Pulmonary artery endothelial cell (primary cell): ENCODE results near the gene NARF. TPM values are rescaled to one million over a fixed set of nuclear protein-coding genes. Genes with fewer than 3 reads are reported as not detected.
"Not testable (repeated sequence)": the region's sequence is repeated elsewhere in the genome, so short reads cannot be mapped to it uniquely, and the experiment has no call there.

Experiments
- DNase-seq: peaks from one replicate; pipeline ENCODE4 v3.0.0-alpha.2; 2011; ENCODE audit warnings: low read depth, low spot score
- total RNA-seq: library from RNA; depleted of rRNA; stranded (reverse); fragments of >200 nt; gene quantifications from 2 replicates; pipeline ENCODE4 v1.2.3, GENCODE V29; 2014

Gene NARF
- total RNA-seq, 1 donor from 2014 or later, result 51.4 TPM

DNA sequence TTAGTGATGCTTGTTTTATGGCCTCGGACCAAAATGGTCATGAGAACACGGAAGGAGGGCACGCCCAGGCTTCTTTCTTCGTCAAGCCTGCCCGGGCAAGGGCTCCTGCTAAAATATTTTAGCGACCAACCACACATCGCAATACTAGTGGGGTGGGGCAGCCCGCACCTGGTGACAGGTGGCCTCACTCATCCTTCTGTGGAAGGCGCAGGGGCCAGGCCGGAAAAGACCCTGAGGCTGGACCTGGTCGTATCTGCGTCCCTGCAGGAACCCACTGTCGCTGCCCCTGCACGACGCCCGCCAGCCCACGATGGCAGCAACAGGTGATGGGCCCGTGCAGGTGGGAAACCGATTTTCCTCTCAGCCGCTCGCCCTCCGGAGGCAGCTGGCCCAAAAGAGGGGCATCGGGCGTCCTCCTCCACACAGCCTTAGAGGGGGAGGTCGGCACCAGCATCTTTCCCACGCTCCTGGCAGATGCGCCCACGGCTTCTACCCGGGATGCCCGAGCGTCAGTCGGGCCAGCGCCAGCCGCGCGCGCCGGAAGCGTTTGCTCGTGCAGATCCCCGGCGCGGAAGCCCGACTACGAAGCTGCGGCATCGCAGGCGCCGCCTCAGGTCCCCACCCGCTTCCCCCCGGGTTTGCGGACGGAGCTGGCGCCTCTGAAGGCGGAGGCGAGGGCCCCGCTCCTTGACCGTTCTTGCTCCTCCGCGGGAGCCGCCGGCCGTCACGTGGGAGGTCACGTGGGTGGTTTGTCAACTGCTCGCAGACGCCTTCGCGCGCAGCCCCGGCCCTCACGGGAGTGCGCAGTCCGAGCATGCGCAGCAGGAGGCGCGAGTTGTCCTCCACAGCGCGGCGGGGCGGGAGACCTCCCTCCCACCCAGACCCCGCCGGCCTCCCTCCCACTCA is 38.2 kb downstream of the NARF start:
- peak; percentile 73 for DNase-seq

DNA sequence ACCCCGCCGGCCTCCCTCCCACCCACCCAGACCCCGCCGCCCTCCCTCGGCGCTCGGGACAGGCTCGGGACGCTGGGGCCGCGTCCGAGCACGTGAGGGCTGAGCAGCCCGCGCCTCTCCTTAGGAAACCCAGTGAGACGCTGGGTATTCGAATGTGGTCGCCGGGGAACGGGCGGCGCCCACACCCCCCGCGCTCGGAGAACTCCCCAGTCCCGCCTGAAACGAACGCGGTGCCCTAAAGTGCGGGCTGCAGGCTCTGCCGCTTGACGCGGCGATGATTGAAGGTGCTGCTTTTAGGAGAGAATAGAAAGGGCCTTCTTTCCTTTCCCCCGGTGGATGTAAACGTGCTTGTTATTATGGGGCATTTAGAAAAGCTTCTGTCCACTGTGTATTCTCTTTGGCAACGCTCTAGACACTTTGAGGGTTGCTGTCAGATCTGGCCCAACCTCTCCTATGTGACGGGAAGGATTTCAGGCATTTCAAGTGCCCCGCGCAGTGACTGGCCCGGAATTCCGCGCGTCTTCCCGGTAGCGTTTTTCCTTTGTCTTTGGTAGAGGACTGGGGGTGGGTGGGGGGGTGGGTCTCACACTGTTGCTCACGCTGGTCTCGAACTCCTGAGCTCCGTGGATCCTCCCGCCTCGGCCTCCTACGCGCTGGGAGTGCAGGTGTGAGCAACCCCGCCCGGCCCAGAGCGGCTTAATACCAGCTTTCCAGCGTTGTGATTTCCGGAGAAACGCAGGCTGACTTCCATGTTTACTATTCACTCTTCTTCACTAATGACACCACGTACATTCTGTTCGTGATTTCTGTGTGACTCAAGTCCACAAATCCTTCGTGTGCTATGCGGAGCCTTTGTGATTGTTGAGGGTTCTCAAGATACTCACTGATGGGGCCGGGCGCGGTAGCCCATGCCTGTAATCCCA is 39.2 kb downstream of the NARF start:
- no peak for DNase-seq

DNA sequence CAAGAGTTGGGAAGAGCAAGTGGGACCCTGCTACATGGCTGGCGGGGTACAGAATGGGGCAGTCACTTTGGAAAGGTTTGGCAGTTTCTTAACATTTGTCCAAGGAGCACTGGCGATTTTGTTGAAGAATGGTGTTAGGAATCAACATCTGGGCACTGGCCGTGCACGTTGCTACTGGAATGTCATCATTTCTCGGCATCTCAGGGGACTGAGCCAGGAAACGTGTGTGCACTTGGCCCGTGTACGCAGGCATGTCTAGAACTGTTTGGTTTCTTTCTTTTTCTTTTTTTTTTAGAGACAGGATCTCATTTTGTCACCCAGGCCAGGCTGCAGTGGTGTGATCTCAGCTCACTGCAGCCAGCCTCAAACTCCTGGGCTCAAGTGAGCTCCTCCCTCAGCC is 43.7 kb downstream of the NARF start:
- no peak for DNase-seq

DNA sequence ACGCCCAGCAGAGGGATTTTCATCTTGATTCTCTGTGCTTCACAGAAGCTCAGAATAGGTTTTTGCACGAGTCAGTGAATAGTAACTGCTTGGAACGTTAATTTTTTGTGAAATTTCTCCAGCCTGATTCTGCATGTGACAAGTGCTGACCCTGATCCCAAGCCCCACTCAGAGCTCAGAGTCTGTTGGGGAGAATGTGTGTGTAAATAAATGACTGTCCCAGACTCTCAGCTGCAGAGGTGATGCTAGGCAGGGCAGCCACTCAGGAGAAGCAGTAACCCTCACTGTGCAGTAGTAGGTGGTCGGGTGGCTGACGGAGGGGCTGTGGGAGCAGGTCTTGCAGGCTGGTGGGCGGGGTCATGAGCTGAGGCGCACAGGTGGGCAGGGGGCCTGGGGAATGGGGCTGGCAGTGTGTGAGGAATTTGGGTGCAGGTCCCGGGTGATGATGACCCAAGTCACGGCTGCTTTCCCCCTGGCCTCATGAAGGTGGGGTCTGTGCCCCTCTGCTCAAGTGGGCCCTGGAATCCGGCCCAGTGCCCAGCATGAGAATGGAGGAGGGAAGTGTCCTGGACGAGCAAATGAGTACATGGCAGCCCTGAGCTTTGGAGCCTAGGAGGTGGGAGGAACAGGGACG is 44.7 kb downstream of the NARF start:
- no peak for DNase-seq

DNA sequence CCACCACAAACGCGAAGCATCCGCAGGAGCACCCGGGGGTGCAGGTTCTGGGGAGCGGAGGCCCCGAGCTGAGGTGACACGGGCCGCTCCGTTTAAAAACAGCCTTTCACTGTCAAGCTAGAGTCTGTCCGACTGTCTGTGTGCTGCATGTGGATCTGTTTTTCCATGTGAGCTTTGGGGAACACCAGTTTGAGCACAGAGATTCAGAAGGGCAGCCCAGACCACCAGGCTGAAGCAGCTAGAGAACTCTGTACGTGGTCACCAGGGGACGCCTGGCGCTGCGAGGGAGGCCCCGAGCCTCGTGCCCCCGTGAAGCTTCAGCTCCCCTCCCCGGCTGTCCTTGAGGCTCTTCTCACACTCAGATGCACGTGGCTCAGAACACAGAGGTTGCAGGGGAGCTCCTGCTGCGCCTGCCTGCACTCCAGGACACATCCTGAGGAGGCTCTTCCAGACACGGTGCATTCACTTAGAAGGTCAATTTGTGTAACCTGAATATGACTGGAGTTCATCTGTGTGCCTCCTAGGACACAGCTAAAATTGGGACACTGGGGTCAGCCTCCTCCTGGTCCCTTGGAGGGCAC is 45.3 kb downstream of the NARF start:
- no peak for DNase-seq

DNA sequence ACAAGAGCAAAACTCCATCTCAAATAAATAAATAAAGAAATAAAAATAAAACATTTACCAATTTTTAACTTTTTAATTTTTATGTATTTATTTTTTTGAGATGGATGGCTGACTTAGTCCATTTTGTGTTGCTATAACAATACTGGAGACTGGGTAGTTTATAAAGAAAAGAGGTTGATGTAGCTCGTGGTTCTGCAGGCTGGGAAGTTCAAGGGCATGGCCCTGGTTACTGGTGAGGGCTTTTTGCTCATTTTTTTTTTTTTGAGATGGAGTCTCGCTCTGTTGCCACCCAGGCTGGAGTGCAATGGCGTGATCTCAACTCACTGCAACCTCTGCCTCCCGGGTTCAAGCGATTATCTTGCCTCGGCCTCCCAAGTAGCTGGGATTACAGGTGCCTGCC is 46.8 kb downstream of the NARF start:
- DNase-seq, result no peak

DNA sequence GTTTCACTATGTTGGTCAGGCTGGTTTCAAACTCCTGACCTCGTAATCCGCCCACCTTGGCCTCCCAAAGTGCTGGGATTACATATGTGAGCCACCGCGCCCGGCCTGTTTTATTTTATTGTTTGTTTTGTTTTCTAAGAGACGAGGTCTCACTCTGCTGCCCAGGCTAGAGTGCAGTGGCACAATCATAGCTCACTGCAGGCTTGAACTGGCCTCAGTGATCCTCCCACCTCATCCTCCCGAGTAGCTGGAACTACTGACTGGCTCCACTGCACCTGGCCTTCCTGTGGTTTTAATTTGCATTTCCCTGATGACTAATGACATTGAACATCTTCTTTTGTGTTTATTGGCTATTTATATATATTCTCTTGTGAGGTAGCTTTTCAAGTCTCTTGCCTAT is 47.9 kb downstream of the NARF start:
- DNase-seq, result not testable (repeated sequence)

DNA sequence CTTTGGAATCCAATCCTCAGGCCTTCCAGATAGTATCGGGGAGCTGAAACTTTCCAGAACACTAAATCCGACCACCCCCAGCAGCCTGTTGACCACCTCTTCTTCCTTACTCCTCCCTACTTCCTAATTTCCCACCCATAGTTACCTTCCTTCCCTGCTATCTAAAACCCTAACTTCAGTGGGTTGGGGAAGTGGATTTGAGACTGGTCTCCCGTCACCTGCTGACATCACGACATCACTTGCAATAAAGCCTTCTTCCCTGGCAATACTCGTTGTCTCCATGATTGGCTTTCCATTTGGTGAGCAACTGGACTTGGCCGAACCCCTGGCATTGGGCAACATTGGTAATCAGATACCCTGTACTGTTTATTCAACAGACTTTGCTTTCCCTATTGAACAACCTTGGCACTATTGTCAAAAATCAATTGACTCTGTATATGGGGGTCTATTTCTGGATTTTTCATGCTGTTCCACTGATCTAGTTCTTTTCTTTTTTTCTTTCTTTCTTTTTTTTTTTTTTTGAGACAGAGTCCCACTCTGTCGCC is 49.2 kb downstream of the NARF start:
- no peak for DNase-seq

DNA sequence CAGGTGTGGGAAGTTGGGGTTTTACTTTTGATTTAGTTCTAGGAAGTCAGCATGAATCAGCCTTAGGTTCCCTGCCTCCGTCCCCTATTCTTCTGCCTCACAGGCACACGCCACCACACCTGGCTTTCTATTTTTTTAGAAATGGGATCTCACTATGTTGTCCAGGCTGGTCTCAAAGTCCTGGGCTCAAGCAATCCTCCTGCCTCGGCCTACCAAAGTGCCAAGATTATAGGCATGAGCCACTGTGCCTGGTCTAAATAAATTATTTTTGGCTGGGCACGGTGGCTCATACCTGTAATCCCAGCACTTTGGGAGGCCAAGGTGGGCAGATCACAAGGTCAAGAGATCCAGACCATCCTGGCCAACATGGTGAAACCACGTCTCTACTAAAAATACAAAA is 53.1 kb downstream of the NARF start:
- not testable (repeated sequence) for DNase-seq

DNA sequence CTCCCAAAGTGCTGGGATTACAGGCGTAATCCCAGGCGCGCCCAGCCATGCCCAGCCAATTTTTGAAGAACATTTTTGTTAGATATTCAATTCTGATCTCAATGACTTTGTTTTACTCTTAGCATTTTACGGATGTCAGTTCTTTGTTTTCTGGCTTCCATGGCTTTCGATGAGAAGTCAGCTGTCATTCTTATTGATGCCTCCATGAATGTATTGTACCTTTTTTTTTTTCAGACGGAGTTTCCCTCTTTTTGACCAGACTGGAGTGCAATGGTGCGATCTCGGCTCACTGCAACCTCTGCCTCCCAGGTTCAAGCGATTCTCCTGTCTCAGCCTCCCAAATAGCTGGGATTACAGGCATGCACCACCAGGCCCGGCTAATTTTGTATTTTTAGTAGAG is 55.3 kb downstream of the NARF start:
- not testable (repeated sequence) for DNase-seq

DNA sequence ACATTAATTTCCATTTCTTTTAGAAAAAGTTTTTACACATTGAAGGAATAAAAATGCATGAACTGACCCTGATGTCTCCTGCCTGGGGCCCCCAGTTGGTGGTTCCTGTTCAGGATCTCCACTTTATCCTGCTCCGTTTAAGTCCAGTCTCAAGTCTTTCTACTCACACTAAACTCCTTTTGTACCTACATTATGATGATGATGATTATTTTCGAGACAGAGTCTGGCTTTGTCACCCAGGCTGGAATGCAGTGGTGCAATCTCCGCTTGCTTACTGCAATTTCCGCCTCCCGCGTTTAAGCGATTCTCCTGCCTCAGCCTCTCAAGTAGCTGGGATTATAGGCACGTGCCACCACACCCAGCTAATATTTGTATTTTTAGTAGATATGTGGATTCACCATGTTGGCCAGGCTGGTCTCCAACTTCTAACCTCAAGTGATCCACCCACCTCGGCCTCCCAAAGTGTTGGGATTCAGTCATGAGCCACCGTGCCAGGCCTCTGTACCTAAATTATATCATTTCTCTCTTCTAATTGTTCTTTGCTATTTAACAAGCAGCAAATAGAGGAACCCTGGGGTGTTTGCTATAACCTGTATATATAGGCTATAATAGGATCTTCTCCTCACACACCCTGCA is 58.8 kb downstream of the NARF start:
- DNase-seq, result no peak

DNA sequence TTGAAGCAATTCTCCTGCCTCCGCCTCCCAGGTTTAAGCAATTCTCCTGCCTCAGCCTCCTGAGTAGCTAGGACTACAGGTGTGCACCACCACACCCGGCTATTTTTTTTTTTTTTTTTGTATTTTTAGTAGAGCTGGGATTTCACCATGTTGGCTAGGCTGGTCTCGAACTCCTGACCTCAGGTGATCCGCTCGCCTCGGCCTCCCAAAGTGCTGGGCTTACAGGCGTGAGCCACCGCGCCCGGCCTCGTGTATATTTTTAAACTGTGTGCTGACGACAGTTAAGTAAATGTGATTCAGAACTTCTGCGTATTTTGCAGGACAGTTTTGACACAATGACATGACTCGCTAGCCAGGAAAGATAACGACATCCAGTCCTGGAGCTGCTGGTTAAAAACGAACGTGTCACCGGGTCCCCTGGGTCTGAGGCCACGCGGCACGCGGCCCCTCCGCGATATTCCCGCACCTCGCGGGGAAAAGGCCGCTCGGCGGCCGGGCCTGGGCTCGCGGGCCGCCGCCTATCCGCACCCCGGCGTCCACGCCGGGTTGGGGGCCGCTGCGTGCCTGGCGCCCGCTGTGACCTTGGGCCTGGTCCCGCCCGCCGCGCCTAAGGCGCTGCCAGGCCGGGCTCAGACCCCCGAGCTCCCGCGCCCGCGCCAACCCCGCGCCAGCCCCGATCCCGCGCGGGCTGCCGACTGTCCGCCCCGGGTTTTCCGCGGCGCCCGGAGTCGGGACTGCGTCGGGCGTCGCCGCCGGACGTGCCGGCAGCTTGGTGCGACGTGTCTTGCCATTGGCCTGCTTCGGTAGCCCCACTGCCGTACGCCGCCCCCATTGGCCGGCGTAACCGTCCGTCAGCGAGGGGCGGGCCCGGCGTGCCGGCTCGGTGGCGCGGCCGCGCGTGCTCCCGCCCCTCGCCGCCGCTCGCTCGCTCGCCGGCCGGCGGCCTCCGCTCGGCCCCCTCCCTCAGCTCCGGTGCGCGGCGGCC is 60.6 kb downstream of the NARF start, which contains the start of gene FOXK2:
TSS of gene FOXK2 (plus strand) at position 907 of the 985 bp plus-strand sequence. CDS start 157 bp downstream, outside the sequence.
- peak; percentile 87 for DNase-seq

DNA sequence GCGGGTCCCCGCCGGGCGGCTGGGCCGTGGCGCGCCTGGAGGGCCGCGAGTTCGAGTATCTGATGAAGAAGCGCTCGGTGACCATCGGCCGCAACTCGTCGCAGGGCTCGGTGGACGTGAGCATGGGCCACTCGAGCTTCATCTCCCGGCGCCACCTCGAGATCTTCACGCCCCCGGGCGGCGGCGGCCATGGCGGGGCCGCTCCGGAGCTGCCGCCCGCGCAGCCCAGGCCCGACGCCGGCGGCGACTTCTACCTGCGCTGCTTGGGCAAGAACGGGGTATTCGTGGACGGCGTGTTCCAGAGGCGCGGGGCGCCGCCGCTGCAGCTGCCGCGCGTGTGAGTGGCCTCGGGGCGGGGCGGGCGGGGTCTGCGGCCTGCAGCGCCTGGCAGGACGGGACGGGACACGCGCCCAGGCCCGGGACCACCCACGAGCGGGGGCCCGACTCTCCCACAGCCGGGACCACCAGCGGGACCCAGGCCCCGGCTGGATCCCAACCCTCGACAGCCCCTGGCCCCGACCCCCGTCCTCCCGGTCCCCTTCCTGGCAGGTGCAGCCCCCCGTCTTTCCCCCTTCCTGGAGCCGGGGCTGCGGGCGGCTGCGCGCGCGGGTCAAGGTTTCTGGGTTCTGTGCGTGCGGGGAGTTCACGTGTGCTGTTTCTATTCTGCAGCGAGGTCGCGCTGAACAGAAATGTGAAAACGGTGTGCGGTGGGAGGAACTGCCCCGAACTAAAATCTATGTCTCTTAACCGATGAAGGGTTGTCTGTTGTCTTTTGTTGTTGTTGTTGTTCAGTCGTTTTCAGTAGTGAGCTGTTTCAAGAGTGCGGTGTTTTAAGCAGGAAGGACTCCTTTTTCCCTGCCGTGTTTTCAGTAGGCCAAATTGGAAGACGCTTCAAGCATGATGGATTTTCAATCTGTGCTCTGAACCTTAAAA is 61.7 kb downstream of the NARF start:
- no peak for DNase-seq

DNA sequence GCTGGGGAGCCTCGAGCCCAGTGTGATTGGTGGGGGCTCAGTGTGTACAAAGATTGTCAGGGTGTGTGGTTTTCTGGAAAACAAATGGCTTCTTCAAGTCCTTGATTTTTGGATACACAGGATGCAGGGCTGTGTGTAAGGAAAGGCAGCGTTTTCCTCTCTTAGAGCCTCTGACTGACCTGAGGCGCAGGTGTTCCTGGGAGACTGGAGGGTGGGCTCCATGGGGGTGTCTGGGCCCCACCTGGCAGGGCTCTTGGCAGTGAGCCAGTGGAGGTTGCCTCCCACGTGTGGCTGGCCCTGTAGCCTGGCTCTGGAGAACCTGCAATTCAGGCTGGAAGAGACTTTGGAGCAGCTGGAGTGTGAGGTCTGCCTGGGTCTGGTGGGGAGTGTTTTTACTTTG is 66.0 kb downstream of the NARF start:
- DNase-seq, result no peak

DNA sequence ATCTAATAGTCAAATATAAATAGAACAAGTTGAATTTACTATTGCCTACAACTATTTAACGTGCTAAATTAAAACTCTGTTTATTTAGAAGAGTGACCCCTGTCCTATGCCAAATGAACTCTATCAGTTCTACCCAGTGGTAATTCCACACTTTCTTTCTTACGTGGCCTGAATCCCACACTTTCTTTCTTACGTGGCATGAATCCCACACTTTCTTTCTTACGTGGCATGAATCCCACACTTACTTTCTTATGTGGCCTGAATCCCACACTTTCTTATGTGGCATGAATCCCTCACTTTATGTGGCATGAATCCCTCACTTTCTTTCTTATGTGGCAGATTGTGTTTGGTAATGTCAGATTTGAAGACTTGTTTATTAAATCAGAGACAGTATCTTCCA is 67.2 kb downstream of the NARF start:
- DNase-seq, result no peak

DNA sequence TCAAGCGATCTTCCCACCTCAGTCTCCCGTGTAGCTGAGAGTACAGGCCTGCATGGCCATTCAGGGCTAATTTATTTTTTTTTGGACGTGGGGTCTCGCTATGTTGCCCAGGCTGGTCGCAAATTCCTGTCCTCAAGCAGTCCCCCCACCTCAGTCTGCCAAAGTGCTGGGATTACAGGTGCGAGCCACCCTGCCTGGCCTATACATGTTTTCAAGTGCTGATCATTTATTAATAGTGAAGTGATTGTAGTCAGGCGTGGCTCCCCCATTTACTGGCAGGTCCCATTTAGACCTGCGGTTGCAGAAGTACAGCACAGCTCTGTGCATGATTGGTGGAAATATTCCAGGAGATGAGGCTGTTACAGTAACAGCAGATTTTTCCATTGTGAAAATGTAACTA is 69.4 kb downstream of the NARF start:
- no peak for DNase-seq

DNA sequence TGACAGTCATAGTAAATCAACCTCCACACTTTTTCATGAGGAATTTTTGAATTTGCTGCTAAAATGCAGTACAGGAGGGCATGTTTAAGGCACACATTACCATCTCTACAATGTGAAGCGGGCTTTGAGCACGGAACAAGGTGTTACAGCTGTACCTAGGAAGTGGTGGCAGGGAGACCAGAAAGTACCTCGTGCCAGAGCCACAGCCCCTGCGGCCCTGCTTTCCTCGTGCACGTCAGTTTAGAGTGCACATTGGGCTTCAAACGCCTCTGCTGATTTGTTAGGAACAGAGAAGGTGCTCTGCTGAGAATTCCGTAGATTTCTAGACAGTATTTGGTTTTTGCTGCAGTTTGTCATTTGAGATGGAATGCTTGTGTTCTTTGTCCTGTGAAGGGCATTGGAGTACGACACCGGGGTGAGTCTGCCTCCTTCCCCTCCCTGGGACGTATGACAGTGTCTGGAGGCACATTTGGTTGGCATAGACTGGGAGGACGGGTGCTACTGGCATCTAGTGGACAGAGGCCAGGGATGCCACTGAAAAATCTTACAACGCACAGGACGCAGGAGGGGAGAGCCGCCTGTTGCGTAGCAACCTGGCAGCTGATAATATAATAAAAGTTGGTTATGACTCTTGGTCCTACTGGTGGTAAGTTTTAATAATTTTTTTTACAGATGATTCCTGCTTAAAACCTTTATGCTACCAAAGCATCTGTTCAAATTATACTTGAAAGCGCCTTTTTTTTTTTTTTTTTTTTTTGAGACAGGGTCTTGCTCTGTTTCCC is 70.1 kb downstream of the NARF start:
- no peak for DNase-seq
